Measurements from ENCODE around the gene SLC44A1.
A peak's percentile ranks its signal among the peaks of the same experiment; 100 is the strongest.

Gene SLC44A1

DNA sequence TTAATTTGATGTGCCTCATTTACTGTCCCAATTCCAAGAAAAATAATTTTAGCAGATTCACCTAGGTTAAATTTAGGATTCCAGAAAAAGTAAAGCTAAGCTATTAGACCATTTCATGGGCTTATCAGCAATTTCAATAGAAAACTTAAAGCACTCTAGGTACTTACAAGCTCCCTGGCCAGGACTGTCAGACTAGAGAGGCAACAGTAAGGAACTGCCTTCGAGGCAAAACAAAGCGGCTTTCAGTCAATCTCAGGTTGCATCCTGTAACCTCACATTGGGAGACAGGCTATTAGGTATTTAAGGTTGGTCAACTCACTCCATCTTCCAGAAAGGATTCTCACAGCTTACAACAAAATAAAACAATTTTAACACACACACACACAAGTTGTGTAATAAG, 154.7 kb downstream of the SLC44A1 start:
- DNase-seq = no peak

DNA sequence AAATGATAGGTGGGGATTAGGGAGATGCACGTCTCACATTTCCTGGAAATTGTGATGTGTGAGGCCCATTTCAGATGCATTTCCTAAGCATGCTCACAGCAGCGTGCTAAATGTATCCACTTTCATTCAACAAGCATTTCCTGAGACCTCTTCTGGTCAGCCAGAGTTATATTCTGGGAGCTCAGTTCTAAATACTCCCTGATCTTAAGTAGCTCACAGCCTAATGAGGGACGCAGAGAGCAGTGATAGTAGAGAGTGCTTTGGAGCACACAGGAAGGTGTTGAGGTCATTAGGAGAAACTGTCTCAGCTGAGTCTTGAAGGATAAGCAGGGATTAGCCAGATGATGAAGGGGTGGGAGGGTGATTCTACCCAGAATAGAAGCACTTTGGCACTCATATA, 157.2 kb downstream of the SLC44A1 start:
- peak; percentile 30 for DNase-seq

DNA sequence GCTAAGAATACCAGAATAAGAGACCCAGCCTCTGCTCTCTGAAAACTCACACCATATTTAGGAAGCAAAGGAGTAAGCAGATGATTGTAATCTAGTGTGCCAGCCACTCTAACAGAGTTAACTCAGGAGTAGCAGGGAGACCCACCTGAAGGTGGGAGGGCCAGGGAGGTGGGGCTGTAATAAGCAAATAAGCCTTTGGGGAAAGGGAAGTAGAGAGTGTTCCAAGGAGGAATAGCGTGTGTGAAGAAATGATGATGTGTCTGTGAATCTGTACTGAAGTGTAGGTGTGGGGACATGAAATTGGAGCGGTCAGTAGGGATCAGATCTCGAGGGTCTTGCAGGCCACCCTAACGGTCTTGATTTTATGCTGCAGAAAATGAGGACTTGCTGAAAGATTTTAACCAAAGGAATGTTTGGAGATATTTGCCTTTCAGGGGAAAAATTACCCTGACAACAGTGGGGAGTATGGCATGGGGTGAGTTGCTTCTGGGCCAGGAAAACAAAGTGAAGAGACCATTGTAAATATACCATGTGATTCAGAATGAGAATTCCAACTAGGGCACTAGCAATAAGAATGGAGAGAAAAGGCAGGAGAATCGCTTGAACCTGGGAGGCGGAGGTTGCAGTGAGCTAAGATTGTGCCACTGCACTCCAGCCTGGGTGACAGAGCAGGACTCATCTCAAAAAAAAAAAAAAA, 159.2 kb downstream of the SLC44A1 start:
- no peak for DNase-seq

DNA sequence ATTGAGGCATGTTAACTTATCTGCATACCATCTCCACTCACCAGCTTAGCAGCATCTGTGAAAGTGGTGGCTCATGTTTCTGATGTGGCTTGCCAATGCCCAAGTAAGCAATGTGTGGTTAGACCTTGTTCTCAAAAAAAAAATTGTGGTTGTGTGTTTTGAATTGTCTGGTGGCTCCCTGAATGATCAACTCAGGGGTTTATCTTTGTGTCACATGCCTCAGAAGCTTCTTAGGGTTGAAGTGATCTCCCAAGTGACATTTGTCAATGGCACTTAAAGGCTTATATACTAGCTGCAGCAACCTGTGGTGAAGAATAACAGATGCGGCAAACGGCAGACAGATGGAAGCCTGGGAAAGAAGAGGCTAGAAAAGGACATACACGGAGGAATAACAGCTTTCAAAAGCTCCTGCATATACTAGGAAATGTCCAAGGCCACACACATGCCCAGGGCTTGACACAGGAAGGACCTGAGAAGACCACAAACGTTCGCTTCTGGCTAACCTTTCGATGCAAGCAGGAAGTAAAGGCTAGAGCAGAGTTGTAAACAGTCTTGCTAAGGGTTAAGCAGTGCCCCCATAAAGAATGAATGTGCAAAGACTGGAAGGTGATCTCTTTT, 161.2 kb downstream of the SLC44A1 start:
- peak; percentile 24 for DNase-seq

DNA sequence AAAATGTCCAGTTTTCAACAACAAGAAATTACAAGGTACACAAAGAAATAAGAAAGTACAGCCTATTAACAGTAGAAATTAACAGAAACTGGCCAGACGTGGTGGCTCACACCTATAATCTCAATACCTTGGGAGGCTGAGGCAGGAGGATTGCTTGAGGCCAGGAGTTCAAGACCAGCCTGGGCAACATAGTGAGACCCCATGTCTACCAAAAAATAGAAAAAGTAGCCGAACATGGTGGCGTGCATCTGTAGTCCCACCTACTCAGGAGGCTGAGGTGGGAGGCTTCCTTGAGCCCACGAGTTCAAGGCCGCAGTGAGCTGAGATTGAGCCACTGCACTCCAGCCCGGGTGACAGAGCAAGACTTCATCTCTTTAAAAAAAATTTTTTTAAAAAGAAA, 161.9 kb downstream of the SLC44A1 start:
- no peak for DNase-seq

DNA sequence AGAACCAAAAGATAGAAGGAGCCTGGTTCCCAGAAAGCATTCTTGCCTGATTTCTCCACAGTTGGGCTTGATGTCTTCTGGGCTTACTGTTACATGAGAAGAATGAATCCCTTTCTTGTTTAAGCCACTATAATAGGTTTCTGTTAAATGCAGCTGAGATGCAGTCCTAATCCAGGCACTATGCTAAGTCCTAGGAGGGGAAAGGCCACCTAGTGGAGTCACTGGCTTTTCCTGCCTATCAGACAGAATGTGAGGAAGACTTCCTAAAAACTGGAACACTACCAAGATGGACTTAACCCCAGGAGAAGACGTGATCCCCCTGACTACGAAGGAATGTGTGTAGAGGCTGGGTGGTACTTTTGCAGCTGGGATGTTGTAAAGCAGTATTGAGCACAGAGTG, 169.1 kb downstream of the SLC44A1 start:
- DNase-seq = peak; percentile 48

DNA sequence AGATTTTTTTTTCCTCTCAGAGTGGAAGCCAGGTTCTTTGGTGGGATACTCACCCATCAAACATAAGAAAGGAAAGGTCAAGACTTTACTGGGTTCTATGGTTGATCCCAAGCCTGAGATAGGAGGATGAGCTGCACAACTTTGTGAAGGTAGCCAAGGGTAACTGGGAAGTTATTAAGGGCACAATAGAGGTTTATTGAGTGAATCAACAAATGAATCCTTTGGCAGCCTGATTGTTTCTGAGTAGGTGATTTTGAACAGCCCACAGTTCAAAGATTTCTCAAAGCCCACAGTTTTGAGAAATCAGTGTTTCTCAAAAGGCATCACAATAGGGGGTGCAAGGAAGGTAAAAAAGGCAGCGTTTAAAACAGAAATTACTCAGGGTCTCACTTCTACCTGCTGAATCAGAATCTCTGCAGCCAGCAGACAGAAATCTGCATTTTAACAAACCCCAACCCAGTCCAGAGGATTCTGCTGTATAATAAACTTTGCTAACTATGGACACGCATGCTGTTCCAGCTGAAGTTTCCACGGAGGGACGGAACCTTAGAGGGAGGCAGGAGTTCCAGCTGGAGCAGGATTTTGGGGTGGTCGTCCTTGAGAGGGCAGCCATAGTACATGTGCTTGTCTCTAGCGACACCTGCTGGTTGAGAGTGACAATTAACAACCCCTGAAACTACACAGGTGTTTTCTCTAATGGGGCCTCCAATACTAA, 170.7 kb downstream of the SLC44A1 start:
- peak; percentile 54 for DNase-seq

DNA sequence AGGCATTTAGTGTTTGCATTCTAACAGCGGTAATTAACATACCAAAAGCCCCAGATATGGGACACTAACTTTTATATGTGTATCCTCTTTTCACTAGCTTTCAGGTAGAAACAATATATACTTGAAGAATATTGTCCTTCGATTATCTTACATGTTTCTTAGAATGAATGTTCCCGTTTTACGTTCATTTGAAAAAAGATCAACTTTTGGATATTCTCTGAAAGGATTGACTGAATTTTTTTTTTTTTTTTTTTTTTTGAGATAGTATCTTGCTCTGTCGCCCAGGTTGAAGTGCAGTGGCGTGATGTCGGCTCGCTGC, 171.2 kb downstream of the SLC44A1 start:
- no peak for DNase-seq

DNA sequence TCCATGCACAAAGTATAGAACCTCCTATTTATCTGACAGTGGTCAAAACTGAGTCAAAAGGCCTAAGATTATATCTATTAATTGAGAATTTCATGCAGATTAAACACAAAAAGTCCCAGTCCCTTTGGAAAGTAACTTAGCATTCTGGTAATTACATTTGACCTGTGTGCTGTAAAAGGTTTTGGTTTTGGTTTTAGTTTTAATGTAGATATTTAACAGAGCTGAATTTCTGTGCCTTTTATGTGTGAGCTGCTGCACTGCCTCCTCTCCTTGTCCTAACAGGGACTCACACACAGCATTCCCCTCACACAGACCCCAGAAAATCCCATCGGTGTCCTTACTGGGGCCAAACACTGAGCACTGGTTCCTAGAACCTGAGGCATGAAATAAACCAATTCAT, 172.4 kb downstream of the SLC44A1 start:
- DNase-seq = no peak

DNA sequence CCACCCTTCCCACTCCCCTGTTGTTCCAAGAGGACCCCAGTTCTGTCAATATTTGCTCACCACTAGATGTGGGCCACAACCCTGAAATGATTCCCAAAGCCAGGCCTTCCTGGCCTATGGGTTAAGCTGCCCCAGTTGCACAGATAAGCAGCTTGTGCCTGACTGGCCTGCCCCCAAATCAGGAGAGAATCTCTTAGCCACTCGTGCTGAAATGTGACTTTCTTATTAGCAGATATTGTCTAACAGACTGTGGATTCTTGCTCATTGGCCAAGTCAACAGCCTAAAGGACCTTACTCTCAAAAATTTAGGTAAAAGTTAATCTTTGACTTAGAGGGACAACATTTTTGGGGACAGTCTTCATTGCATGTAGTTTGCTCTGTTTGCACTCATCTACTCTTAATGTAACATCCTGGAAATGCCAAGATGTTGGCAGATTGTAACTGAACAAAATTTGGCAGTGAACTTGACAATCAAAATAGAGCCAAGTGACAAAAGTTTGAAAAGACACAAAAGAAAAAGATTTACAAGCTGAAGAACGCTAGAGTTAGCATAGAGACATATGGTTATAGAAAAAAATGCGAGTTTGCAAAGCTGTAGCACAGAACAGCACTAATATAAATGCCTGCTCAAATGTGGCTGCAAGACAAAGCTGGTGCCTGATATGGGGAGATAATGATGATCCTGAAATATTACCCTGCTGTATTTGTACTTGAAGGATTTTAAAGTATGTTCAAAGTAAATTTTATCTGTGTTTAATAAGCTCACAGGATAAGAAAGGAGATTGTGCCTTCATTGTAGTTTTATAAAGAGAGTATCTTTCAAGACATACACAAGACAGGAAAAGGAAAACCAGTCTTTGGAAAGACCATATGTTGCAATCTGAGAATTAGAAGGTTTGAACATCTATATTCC, 174.4 kb downstream of the SLC44A1 start:
- DNase-seq = no peak

DNA sequence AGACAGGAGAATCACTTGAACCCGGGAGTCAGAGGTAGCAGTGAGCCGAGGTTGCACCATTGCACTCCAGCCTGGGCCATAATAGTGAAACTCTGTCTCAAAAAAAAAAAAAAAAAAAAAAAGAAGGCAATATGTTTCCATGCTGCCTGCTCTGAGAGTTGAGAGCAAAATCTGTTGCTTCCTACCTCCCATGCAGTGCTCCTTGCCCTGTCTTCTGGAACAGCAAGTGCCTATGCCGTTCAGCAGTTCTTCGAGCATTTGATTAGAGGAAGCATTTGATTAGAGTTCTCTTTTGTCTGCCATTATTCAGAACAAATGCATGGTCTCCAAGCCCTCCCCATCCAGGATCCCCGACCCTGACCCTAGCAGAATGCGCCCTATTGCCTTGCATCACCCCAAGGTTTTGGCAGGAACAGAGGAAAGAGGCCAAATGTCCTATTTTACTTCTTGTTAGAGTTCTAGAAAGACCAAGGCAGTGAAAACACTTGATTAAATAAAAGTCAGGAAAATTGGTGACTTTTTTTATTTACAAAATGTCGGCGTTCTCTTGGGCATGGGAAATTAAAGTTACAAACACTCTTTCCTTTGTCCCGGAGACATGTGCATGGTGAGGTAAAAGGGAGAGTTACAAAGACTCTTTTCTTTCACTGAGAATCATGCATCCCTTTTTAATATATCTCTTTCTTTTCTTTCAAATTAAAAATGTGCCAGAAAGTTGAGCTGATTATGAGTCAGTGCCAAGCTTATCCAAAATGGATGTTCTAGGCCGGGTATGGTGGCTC, 175.6 kb downstream of the SLC44A1 start:
- DNase-seq = no peak

DNA sequence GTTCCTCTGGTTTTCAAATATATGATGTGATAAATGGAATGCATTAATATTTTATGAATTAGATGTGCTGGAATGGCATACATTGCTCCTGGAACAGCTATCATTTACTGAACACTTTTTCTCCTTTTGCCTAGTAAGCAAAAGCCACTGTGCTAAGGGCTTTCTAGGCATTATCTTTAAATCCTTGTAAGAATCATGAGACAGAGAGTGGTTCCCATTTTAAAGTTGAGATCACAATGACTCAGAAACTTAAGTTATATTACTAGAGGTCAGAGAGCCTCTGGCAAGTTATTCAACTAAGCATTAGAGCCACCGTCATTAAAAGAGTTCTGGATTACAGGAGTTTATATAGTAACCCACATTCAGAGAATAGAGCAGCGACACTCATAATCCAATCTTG, 176.7 kb downstream of the SLC44A1 start:
- no peak for DNase-seq

DNA sequence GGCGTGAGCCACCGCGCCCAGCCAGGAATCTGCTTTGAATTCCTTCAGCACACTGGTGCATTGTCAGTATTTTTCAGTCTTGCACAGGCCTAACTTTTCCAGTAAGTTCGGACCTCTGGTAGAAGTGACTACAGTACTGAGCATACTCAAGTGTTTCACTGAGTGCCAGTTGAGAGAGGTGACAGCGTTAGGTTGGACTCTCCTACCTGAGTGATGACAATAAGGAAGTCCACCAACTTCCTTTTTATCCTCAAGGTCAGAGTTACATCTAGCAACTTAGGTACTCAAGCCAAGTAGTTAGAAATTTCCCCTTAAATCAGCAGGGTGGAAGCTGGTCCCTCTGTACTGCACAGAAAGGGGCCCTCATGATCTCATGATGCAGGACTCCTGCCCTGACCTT, 177.4 kb downstream of the SLC44A1 start:
- DNase-seq = no peak

DNA sequence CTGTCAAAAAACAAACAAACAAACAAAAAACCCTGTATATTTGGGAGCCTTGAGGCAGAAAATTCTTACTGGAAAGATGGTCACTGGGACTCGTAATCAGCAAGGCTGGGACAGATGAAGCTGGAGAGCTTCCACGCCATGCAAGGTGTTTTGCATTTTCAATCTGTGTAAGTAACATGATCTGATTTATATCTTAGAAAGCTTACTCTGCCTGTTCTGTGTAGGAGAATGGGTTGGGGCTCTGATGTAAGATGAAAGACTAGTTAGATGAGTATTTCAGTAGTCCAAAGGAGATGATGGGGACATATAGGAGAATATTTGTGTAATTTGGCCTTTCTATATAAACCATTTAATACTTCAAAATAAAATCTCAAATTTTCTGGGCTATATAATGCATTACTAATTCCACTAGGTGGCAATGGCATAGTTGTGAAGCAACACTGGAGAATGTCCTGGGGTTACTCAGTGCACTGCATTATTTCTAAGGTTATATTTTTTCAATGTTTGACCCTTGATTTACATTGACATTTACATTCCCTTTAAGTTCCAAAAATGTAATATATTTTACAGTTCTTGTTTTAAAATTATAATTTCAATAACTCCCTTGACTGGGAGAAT, 181.5 kb downstream of the SLC44A1 start:
- peak; percentile 30 for DNase-seq

DNA sequence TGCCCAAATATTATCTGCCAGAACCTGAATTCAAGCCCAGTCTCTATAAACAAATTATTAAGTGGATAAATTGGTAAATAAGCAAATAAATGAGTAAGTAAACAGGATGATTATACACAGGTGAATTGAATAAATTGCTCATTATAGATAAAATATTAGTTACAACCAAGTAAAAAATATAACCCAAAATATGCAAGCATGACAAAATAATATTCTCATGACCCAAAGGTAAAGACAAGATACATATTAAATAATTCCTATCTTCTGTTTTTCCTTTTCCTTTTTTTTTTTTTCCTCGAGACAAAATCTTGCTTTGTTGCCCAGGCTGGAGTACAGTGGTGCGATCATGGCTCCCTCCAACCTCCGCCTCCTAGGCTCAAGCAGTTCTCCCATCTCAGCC, 182.2 kb downstream of the SLC44A1 start:
- no peak for DNase-seq

DNA sequence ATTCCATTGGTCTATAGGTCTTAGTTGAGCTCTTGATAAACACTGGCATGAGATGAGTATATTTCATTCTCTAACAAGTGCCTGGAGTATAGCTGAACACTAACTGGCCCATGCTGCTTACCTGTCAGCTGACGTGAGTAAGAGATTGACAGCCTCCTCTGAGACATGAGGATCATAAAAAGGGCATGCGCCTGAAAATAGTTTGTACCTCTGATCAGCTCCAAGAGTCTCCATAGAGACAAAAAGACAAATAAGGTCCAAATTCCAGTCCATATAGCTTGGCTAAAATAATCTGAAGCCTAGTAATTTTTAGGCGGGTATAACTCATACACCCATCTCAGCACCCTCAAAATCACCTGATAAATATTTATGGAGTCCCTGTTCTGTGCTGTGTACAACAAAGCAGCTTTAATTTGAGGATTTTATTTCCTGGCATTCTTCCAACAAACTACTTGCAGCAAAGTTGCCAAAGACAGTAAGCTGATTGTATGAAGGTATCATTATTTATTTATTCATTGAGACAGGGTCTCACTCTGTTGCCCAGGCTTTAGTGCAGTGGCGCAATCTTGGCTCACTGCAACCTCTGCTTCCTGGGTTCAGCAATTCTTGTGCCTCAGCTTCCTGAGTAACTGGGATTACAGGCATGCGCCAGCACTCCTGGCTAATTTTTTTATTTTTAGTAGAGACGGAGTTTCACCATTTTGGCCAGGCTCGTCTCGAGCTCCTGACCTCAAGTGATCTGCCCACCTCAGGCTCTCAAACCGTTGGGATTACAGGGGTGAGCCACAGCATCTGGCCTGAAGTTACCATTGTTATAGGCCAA, 187.2 kb downstream of the SLC44A1 start:
- no peak for DNase-seq

DNA sequence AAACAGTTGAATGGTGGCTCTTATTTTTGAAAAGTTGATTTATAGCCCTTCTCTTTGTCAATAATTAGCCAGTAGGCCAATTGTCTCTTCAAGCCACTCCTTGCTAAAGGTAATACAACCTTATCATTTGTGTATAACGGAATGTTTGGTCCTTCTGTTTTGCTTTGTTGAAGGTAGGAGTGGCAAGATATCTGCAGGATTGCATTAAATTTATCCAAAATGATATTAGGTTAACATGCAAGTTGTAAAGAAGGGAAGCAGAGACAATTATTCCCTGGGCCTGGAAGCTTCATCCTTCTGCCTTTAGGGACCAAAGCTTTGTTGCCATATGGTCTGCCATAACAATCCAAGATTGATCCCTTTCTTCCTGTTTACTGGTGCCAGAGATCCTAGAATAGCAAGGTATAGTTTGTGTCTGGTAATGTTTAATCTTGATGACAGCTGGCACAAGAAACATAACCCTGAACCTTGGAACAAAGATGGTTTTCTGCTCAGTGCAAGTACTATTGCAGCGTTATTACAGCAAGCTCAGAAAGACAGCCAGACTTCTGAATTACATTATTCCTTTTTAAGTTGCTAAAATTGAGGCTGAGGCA, 187.9 kb downstream of the SLC44A1 start:
- DNase-seq = no peak

DNA sequence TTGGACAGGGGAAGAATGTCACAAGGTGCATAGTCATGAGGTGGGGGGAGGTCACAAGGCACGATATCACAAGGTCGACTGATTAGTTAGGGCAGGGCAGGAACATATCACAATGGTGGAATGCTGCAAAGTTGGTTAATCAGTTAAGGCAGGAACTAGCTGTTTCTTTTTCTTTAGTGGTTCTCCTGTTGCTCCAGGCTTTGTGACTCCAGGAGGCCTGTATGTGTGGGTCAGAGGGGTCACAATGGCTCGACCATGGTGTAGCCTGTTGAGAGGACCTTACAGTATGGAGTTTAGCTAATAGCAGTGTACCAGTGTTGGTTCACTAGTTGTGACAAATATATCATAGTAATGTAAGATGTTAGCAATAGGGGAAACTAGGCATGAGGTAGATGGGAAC, 191.0 kb downstream of the SLC44A1 start:
- DNase-seq = no peak

DNA sequence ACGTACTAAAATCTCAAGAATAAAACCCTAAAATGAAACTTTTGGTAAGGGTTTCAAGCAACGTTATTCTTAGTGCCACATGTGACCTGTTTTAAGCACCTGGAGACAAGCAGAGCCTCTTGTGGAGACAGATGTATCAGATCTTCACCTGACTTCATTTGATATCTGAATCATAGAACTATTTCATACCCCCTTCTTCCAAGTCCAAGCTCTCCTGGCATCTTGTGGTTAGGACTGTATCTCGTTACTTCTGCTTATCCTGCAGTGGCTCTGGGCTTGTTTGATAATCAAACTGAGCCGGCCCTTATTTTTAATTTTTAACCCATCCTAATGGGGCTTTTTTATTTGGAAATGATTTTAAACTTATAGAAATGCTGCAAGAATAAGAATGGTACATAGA, 192.3 kb downstream of the SLC44A1 start:
- no peak for DNase-seq

DNA sequence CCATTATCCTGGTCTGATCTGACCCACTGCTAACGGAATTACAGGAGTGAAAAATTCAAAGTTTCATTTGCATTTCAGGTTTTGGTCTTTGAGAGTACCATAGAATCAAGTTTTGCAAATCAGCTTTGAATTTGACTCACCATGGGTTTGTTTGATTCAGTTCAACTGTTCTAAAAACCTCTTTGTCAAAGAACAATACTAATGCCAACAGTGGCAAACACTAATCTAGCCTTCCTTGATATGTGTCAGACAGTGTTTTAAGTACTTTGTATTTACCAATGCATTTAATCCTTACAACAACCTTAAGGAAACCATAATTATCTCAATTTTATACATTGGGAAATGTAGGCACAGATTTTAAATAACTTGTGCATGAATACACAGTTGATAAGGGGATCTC, 193.3 kb downstream of the SLC44A1 start:
- DNase-seq = no peak
